Type B pancreatic cell (in vitro differentiated cells): ENCODE measurements around the gene EFNA5. TPM values are rescaled to one million over a fixed set of nuclear protein-coding genes. Genes with fewer than 3 reads are reported as not detected.
"Not testable (repeated sequence)": the region's sequence is repeated elsewhere in the genome, so short reads cannot be mapped to it uniquely, and the experiment has no call there.

Source experiments
- DNase-seq: peaks from one replicate; pipeline ENCODE4 v3.0.0; 2021; ENCODE audit warnings: mixed read lengths; ENCODE audit not compliant: unreplicated experiment; ENCODE audit errors: extremely low spot score
- H3K27ac Mint-ChIP-seq: 2 replicates; pipeline ENCODE4 v1.8.0; 2021; ENCODE audit warnings: mild to moderate bottlenecking, mixed read lengths
- H3K27me3 Mint-ChIP-seq: 2 replicates; pipeline ENCODE4 v1.8.0; 2021; ENCODE audit warnings: mixed read lengths
- H3K36me3 Mint-ChIP-seq: 2 replicates; pipeline ENCODE4 v1.8.0; 2021; ENCODE audit warnings: mixed read lengths
- H3K4me1 Mint-ChIP-seq: one replicate; pipeline ENCODE4 v1.8.0; 2021; ENCODE audit warnings: mixed read lengths; ENCODE audit not compliant: unreplicated experiment
- H3K4me3 Mint-ChIP-seq: 2 replicates; pipeline ENCODE4 v1.8.0; 2021; ENCODE audit warnings: mild to moderate bottlenecking, mixed read lengths
- H3K9me3 Mint-ChIP-seq: 2 replicates; pipeline ENCODE4 v1.8.0; 2021; ENCODE audit warnings: mixed read lengths
- total RNA-seq: library from RNA; stranded (reverse); gene quantifications from 2 replicates; pipeline ENCODE4 v1.2.1, GENCODE V29; 2021; ENCODE audit warnings: low replicate concordance
- TF ChIP-seq, protein P1 (sequence below): fragments of 200-600 bp; sonication (generic); conservative IDR thresholded peaks from 2 replicates; pipeline ENCODE4 v1.5.0; 2021; ENCODE audit warnings: antibody characterized with exemption, mild to moderate bottlenecking

The EFNA5 gene
- total RNA-seq, 1 donor from 2014 or later, result 65.0 TPM

DNA sequence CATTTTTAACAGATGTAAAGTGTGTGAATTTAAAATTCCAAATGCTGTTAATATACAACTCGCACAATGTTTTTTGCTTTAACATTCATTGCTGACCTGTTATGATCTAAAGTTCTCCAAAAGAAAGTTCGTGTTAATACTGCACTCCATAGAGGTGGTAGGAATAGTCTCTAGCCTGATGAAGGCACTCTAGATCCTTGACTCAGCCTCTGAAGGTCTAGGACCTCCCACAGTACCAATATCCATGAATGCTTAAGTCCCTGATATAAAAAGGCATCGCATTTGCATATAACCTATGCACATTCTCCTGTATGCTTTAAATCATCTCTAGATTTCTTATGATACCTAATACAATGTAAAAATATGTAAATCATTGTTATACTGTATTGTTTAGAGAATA, 213.6 kb downstream of the EFNA5 start:
- peaks cover 3% of the 10 kb centered on the region for H3K36me3 Mint-ChIP-seq
- H3K4me3 Mint-ChIP-seq, result no peak overlapping the region

DNA sequence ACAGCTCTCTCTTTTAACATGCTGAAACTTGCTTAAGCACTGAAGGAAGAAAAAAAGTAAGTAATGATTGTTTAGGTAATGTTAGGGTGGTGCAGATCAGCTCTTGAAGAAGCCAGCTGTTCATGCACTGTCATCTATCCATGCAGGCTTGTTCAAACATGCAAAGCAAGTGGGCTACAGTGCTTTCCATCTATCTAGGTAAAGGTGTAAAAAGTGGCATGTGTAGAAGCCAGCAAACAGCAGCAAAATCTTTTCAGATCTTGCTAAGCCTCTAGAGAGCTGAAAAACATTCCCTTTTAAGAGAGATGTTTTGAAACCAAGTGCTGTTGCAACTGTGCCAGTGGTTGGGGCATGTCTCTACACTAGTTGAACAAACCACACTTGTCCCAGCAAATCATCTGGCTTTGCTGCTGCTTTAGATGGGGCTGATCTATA, 214.4 kb downstream of the EFNA5 start:
- Mint-ChIP-seq H3K36me3 (peaks cover 8% of the 10 kb centered on the region), H3K27me3 (no peaks in the 10 kb centered on the region), H3K27ac (peak overlapping the region; percentile 68), H3K9me3 (no peaks in the 10 kb centered on the region), H3K4me1 (peaks cover 44% of the 10 kb centered on the region), H3K4me3 (no peak overlapping the region)
- TF ChIP-seq, protein P1, sequence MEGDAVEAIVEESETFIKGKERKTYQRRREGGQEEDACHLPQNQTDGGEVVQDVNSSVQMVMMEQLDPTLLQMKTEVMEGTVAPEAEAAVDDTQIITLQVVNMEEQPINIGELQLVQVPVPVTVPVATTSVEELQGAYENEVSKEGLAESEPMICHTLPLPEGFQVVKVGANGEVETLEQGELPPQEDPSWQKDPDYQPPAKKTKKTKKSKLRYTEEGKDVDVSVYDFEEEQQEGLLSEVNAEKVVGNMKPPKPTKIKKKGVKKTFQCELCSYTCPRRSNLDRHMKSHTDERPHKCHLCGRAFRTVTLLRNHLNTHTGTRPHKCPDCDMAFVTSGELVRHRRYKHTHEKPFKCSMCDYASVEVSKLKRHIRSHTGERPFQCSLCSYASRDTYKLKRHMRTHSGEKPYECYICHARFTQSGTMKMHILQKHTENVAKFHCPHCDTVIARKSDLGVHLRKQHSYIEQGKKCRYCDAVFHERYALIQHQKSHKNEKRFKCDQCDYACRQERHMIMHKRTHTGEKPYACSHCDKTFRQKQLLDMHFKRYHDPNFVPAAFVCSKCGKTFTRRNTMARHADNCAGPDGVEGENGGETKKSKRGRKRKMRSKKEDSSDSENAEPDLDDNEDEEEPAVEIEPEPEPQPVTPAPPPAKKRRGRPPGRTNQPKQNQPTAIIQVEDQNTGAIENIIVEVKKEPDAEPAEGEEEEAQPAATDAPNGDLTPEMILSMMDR, result no peak
- no peak for DNase-seq

More for the DNA sequence above, 213.6 kb downstream of the EFNA5 start:
- TF ChIP-seq, protein P1, result no peak
- H3K9me3 Mint-ChIP-seq, result no peaks in the 10 kb centered on the region
- H3K4me1 Mint-ChIP-seq, result peaks cover 51% of the 10 kb centered on the region
- no peak for DNase-seq
- no peaks in the 10 kb centered on the region for H3K27me3 Mint-ChIP-seq
- H3K27ac Mint-ChIP-seq, result peak overlapping the region; percentile 68

DNA sequence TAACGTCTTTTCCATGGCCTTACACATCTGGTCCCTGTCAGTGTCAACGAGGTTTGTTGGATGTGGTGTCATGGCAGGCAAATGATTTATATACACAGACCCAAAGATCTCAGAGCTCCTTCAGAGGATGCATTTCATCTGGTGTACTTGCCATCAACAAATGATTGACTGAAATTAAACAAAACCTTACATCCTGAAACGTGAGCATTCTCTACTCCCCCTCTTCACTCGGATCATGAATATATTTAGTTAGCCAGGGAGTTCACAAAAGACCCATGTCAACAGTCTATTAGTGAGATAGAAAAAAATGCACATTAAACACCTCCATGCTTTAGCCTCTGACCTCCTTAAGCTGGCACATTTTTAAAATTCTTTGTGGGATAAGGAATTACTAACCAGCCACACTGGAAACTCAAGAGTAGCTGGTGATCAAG, 215.6 kb downstream of the EFNA5 start:
- DNase-seq, result no peak
- H3K4me1 Mint-ChIP-seq, result peaks cover 48% of the 10 kb centered on the region
- no peaks in the 10 kb centered on the region for H3K27me3 Mint-ChIP-seq
- H3K36me3 Mint-ChIP-seq, result peaks cover 8% of the 10 kb centered on the region
- H3K27ac Mint-ChIP-seq, result peak overlapping the region; percentile 50
- peak overlapping the region; percentile 46 for H3K4me3 Mint-ChIP-seq
- H3K9me3 Mint-ChIP-seq, result no peaks in the 10 kb centered on the region
- TF ChIP-seq, protein P1, result no peak

DNA sequence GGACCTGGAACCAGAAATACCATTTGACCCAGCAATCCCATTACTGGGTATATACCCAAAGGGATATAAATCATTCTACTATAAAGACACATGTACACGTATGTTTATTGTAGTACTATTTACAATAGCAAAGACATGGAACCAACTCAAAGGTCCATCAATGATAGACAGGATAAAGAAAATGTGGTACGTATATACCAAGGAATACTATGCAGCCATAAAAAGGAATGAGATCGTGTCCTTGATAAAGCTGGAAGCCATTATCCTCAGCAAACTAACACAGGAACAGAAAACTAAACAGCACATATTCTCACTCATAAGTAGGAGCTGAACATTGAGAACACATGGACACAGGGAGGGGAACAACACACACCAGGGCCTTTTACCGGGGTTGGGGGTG, 218.9 kb downstream of the EFNA5 start:
- H3K4me3 Mint-ChIP-seq, H3K27ac Mint-ChIP-seq, DNase-seq, H3K27me3 Mint-ChIP-seq, H3K9me3 Mint-ChIP-seq, H3K36me3 Mint-ChIP-seq: not testable (repeated sequence)
- peaks cover 59% of the 10 kb centered on the region for H3K4me1 Mint-ChIP-seq

DNA sequence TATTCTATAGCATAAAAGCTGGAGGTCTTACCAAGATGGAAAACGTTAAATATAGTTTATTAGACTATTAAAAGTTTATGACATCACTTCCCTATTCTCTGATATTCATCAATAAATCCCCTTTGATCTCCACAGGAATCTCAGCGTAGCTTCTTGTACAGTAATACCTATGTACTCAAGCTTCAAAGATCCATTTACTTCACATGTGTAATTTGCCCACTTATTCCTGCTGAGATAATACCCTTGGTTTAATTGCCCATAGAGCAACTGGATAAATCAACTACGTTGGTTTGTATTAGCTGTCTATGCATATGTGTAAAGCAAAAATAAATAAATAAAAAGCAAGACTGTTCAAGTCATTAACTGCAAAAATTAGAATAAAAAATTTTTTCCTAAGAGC, 219.7 kb downstream of the EFNA5 start:
- peaks cover 8% of the 10 kb centered on the region for H3K36me3 Mint-ChIP-seq
- H3K9me3 Mint-ChIP-seq, result peaks cover 4% of the 10 kb centered on the region
- no peak for DNase-seq
- H3K27me3 Mint-ChIP-seq, result no peaks in the 10 kb centered on the region
- H3K27ac Mint-ChIP-seq, result no peak overlapping the region
- peaks cover 53% of the 10 kb centered on the region for H3K4me1 Mint-ChIP-seq
- TF ChIP-seq, protein P1, result no peak
- H3K4me3 Mint-ChIP-seq, result no peak overlapping the region

DNA sequence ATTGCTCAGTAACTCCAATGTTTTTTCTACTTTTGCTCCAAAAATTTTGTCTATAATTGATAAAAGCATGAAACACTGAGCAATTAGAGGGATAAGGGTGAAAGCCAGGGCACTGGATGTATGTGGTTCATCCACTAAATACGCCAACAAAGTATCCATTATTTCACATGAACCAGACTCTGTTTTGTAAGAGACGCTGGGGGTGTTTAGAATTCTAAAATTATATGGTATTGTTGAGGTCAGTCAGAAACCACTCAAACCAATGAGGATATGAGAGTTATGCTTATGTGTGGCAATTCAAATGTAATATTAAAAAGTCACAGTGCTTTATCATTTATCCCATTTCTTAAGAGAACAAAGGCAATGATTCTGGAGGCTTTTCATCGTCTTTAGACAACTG, 220.2 kb downstream of the EFNA5 start:
- Mint-ChIP-seq H3K27ac (no peak overlapping the region), H3K36me3 (peaks cover 8% of the 10 kb centered on the region), H3K9me3 (peaks cover 4% of the 10 kb centered on the region), H3K4me1 (peaks cover 53% of the 10 kb centered on the region), H3K27me3 (no peaks in the 10 kb centered on the region), H3K4me3 (no peak overlapping the region)
- no peak for DNase-seq
- TF ChIP-seq, protein P1, result no peak
